GM19395 (cell line): ENCODE measurements around the gene VAMP5.

Source experiments
- ATAC-seq: cut with Tn5 transposase; IDR thresholded peaks from one replicate; pipeline ENCODE4 v1.9.1; 2021; ENCODE audit warnings: mild to moderate bottlenecking, moderate library complexity; ENCODE audit not compliant: unreplicated experiment

VAMP5 gene

GRCh38 chr2:85628658-85629057, 44.4 kb downstream of the VAMP5 start:
- ATAC-seq: no peak

- ATAC-seq: no peak
Measured at GRCh38 chr2:85631316-85631715, 47.1 kb downstream of the VAMP5 start.

- ATAC-seq: no peak
Measured at GRCh38 chr2:85635011-85635410, 50.8 kb downstream of the VAMP5 start.

GRCh38 chr2:85635636-85636035, 51.4 kb downstream of the VAMP5 start:
- no peak for ATAC-seq

- ATAC-seq: no peak
Measured at GRCh38 chr2:85642725-85643124, 58.5 kb downstream of the VAMP5 start.
